ENCODE data around the gene STIM2. TPM values are rescaled to one million over a fixed set of nuclear protein-coding genes. Genes with fewer than 3 reads are reported as not detected.
"Not testable (repeated sequence)": the region's sequence is repeated elsewhere in the genome, so short reads cannot be mapped to it uniquely, and the experiment has no call there.

STIM2 gene
- 10 to 100 TPM; 37.9 to 42.6 (median 41.7) TPM for polyA plus RNA-seq (ENCODE audit: insufficient read length in 3 of 3)
- long read RNA-seq, donor 1, partial matches to known transcripts = 0 of 2 reads
- long read RNA-seq, donor 1, other reads (novel, unspliced or antisense) = 0 of 2 reads
- long read RNA-seq, donor 2, partial matches to known transcripts = 7 of 7 reads
- long read RNA-seq, donor 2, other reads (novel, unspliced or antisense) = 0 of 7 reads
- long read RNA-seq, donor 3, full-length matches to known transcripts = 3 of 3 reads
- long read RNA-seq, donor 3, partial matches to known transcripts = 0 of 3 reads
- long read RNA-seq, donor 3, other reads (novel, unspliced or antisense) = 0 of 3 reads
- long read RNA-seq, donor 4, partial matches to known transcripts = 0 of 1 reads
- long read RNA-seq, donor 4, other reads (novel, unspliced or antisense) = 0 of 1 reads
- long read RNA-seq, donor 5 = 0 reads
- long read RNA-seq, donor 6, partial matches to known transcripts = 12 of 13 reads
- long read RNA-seq, donor 6, other reads (novel, unspliced or antisense) = 0 of 13 reads
- long read RNA-seq, donor 7, full-length matches to known transcripts = 2 of 2 reads
- long read RNA-seq, donor 7, partial matches to known transcripts = 0 of 2 reads
- long read RNA-seq, donor 7, other reads (novel, unspliced or antisense) = 0 of 2 reads
- long read RNA-seq, donor 8 = 0 reads
- long read RNA-seq, donor 9, full-length matches to known transcripts = 2 of 12 reads
- long read RNA-seq, donor 9, partial matches to known transcripts = 10 of 12 reads
- long read RNA-seq, donor 9, other reads (novel, unspliced or antisense) = 0 of 12 reads
- long read RNA-seq, donor 10, full-length matches to known transcripts = 3 of 11 reads
- long read RNA-seq, donor 10, partial matches to known transcripts = 8 of 11 reads
- long read RNA-seq, donor 10, other reads (novel, unspliced or antisense) = 0 of 11 reads
- long read RNA-seq, donor 11, full-length matches to known transcripts = 4 of 14 reads
- long read RNA-seq, donor 11, partial matches to known transcripts = 10 of 14 reads
- long read RNA-seq, donor 11, other reads (novel, unspliced or antisense) = 0 of 14 reads
- long read RNA-seq, donor 12 = 0 reads
- long read RNA-seq, donor 13 = 0 reads
- long read RNA-seq, donor 14, full-length matches to known transcripts = 4 of 4 reads
- long read RNA-seq, donor 14, partial matches to known transcripts = 0 of 4 reads
- long read RNA-seq, donor 14, other reads (novel, unspliced or antisense) = 0 of 4 reads
- long read RNA-seq, donor 15, partial matches to known transcripts = 0 of 1 reads
- long read RNA-seq, donor 15, other reads (novel, unspliced or antisense) = 0 of 1 reads
- long read RNA-seq, donor 16, full-length matches to known transcripts = 12 of 43 reads
- long read RNA-seq, donor 16, partial matches to known transcripts = 31 of 43 reads
- long read RNA-seq, donor 16, other reads (novel, unspliced or antisense) = 0 of 43 reads

DNA sequence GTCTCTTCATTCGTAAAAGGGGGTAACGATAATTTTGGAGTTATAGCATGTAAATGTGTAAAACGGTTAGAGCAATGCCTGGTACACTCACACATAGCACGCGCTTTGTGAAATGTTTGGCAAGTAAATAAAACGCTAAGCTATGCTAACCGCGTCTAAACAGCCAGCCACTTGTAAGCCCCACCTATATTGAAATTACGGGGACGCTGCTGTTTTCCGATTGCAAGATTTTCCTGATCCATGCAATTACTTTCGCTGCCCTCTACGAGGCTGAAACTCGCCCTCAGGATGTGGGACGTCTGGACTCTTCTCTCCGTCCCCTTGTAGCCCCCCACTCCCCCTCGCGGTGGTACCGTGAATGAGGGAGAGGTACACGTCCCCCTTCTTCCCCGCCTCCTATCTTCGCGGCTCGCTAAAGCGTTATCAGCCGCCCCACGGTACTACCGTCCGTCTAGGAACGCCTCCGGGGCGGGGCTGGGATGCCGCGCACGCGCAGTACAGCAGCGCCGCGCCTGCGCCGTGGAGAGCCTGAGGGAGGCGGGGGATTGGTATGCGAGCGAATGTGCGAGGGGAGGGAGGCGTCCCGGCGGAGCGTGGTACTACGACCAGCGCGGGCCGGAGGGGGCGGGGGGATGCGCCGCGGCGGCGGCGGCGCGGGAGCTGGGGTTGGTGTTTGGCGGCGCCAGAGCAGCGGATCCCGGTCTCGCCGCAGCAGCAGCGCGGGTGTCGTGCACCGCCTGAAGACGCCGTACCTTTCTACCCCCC, at the start of gene STIM2:
STIM2 (plus strand) TSS at position 685 of the 765 bp plus-strand sequence.
- peak; percentile 90 to 99 (median 96) for DNase-seq (ENCODE audit: extremely low read depth in 1 of 11, low read depth in 9 of 11, low spot score in 4 of 11)

DNA sequence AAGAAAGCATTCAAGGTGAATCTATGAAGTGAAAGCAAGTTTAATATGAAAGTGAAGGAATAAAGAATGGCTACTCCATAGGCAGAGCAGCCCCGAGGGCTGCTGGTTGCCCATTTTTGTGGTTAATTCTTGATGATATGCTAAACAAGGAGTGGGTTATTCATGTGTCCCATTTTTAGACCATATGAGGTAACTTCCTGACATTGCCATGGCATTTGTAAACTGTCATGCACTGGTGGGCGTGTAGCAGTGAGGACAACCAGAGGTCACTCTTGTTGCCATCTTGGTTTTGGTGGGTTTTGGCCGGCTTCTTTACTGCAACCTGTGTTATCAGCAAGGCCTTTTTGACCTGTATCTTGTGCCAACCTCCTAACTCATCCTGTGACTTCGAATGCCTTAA, 49.1 kb upstream of the STIM2 start:
- DNase-seq (ENCODE audit: extremely low read depth in 1 of 11, low read depth in 9 of 11, low spot score in 4 of 11) = not testable (repeated sequence)

DNA sequence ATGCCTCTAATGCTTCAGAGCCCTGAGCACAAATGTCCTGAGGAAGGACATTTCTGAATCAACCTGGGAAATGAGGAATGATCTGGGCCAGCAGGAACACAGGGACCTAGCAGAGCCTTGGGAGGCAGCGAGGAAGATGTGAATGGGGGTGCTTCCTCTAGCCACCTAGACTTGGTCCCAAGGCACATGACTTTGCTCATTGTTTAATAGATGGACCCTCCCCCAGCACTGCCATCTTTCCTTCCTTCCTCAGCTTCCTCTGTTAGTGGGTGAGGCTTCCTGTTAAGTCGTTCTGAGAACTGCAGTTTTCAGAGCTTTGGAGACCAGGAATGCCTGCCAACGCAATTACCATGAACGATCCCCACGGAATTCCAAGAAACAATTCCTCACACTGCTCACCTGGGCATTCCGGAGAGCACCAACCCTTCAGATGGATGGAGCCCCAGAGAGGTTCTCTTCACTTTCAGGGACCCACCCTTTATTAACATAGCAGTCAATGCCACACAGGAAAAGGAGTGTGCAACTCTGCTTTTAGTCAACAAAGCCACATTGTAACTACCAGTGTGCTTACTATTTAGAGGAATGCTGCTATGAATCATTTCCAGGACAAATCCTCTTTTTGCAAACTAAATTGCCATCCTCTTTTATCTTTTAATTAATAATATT, 48.5 kb upstream of the STIM2 start:
- DNase-seq (ENCODE audit: extremely low read depth in 1 of 11, low read depth in 9 of 11, low spot score in 4 of 11) = no peak

GRCh38 chr4:26813698-26814097, 46.9 kb upstream of the STIM2 start:
- no peak for DNase-seq (ENCODE audit: extremely low read depth in 1 of 11, low read depth in 9 of 11, low spot score in 4 of 11)

GRCh38 chr4:26815199-26815598, 45.4 kb upstream of the STIM2 start:
- no peak for DNase-seq (ENCODE audit: extremely low read depth in 1 of 11, low read depth in 9 of 11, low spot score in 4 of 11)

- DNase-seq (ENCODE audit: extremely low read depth in 1 of 11, low read depth in 9 of 11, low spot score in 4 of 11) = no peak
Observed at GRCh38 chr4:26815706-26816105, 44.9 kb upstream of the STIM2 start.

GRCh38 chr4:26819026-26819425, 41.6 kb upstream of the STIM2 start:
- no peak for DNase-seq (ENCODE audit: extremely low read depth in 1 of 11, low read depth in 9 of 11, low spot score in 4 of 11)

DNA sequence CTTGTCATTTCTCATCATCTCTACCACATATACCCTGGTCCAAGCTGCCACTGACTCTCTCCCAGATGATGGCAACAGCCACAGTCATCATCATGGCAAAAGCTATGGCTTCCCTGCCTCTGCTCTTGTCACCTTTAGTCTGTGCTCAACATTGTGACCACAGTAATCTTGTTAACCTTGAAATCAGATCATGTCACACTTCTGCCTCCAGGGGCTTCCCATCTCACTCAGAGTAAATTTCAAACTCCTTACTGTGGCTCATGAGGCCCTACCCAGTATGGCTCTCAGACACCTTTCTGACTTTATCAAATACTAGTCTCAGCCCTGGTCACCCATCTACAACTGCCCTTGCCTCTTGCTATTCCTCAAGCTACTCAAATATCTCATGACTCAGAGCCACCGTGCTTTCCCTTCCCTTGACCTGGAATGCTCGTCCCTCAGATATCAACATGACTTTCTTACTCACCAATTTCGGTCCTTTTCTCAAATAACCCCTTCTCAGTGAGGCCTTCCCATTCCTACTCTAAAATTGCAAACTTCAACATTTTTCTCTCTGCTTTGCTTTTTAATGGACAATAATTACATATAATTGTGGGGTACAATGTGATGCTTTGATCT, 41.1 kb upstream of the STIM2 start:
- no peak for DNase-seq (ENCODE audit: extremely low read depth in 1 of 11, low read depth in 9 of 11, low spot score in 4 of 11)

- no peak for DNase-seq (ENCODE audit: extremely low read depth in 1 of 11, low read depth in 9 of 11, low spot score in 4 of 11)
Observed at GRCh38 chr4:26820346-26820745, 40.3 kb upstream of the STIM2 start.

GRCh38 chr4:26821031-26821430, 39.6 kb upstream of the STIM2 start:
- DNase-seq (ENCODE audit: extremely low read depth in 1 of 11, low read depth in 9 of 11, low spot score in 4 of 11) = no peak

DNA sequence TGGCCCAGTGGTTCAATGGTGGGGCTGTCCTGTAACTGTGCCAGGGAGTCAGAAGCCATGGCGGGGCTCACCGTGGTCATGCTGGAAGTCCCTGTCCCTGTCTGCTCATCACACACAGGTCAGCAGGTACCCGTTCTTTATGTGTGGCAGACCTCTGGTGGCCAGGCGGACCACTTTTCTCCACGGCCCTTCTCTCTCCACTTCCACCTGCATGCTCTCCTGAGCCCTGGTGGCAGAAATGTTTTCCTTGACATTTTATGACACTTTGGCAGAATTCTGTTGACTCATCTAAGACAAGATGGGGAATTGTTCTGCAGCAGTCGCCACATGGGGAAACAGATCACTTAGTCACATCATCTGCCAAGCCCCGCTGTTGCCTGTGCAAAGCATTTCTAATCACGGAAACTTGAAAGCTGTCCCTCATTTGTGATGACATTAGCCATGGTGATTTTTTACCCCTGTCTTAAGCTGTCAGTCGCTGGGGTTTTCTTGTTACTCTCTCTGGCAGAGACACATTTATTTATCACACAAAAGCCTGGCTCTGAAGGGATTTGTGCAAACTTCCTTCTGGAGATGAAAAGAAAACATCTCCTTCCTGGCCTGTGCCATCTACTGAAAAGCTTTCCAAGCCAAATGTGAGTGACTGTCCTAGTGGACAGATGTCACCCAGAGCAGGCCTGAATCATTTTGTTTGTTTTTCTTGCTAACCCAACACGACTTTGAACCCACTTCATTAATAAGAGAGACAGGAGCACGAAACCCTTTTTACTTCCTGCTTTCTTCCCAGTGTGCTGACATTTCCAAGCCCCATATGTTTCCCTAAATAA, 38.8 kb upstream of the STIM2 start:
- no peak for DNase-seq (ENCODE audit: extremely low read depth in 1 of 11, low read depth in 9 of 11, low spot score in 4 of 11)

DNA sequence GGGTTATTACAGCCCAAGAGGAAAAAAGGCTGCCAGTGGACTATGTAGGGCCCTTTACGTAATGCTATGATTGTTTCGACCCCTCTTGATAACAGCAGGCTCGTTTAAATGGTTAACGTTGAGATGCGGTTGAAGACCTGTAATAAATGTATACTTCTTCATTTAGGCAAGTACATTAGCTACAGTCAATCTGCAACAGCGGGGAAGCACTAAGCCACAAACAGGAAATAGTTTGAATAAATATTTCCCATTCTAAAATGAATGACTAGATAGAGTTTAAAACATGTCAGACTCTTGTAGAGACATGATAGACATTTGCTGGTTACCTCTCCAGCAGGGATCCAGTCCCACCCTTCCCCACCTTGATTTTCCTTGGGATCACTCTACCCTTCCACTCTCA, 38.1 kb upstream of the STIM2 start:
- DNase-seq (ENCODE audit: extremely low read depth in 1 of 11, low read depth in 9 of 11, low spot score in 4 of 11) = no peak

DNA sequence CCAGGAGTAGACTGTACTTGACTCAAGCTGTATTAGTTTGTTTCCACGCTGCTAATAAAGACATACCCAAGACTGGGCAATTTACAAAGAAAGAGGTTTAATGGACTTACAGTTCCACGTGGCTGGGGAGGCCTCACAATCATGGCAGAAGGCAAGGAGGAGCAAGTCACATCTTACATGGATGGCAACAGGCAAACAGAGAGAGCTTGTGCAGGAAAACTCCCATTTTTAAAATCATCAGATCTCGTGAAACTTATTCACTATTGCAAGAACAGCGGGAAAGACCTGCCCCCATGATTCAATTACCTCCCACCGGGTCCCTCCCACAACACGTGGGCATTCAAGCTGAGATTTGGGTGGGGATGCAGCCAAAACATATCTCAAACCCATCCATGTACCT, 37.7 kb upstream of the STIM2 start:
- DNase-seq (ENCODE audit: extremely low read depth in 1 of 11, low read depth in 9 of 11, low spot score in 4 of 11) = not testable (repeated sequence)

DNA sequence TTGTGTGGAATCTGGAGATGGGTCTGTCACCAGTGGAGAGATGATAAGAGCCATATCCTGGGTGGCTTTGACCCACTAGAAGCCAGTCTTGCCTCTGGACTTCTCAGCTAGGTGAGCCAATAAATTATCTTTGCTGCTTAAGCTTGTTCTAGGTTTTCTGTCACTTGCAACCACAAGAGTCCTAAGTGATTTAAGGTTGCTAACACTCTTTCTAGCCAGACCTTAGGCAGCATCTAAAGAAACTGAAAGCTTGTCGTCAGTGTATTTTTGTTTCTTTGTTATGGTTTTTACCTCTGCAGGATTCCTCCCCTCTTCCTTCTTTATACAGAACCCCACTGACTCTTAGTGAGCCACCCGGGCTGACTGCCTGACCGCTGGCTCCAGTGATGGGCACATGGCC, 37.1 kb upstream of the STIM2 start:
- no peak for DNase-seq (ENCODE audit: extremely low read depth in 1 of 11, low read depth in 9 of 11, low spot score in 4 of 11)

DNA sequence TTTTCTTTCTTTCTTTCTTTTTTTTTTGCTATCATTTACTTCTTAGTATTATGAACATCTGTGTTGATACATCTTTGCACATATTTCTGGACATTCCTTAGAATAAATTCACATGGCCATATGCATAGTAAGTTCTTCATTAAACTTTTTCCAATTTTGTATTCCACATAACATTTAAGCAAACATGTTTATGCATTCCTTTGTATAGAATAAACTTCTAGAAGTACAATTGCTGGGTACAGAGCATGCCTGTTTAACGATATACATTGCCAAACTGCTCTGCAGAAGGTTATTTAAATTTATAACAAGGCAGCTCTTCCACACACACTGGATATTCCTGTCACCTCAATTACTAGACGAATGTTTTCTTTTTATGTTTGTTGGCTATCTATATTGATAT, 36.0 kb upstream of the STIM2 start:
- no peak for DNase-seq (ENCODE audit: extremely low read depth in 1 of 11, low read depth in 9 of 11, low spot score in 4 of 11)

DNA sequence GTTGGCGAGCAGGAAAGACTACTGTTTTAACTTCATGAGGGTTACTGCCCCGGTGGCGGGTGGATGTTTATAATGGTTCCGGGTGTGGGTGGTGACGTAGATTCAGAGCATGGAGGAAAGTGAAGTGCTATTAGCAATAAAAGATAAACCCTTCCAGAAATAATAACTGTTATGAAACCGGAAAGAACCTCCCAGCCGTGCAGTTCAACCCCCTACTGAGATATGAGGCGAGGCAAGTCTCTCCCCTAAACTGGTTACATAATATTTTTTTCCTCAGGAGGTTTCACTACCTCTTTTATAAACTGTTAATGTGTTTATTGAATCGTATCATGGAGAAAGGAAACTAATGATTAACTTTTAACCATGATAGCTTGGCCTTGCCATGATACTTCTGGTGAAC, 33.9 kb upstream of the STIM2 start:
- peak in 1 of 11 donors; percentile 36 for DNase-seq (ENCODE audit: extremely low read depth in 1 of 11, low read depth in 9 of 11, low spot score in 4 of 11)

DNA sequence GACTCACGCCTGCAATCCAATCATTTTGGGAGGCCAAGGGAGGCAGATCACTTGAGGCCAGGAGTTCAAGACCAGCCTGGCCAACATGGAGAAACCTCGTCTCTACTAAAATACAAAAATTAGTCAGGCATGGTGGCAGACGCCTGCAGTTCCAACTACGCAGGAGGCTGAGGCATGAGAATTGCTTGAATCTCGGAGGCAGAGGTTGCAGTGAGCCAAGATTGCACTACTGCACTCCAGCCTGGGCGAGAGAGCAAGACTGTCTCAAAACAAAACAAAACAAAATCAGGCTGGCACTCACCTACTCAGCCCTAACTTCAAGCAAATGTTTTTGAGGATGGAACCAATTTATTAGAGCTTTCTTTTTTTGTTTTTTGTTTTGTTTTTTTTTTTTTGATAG, 33.3 kb upstream of the STIM2 start:
- DNase-seq (ENCODE audit: extremely low read depth in 1 of 11, low read depth in 9 of 11, low spot score in 4 of 11) = not testable (repeated sequence)
